HG02840 (cell line): ENCODE results near the gene KIF6.
"Not testable (repeated sequence)": the region's sequence is repeated elsewhere in the genome, so short reads cannot be mapped to it uniquely, and the experiment has no call there.

Source experiments
- ATAC-seq: cut with Tn5 transposase; IDR thresholded peaks from one replicate; pipeline ENCODE4 v1.9.1; 2021; ENCODE audit warnings: mild to moderate bottlenecking, moderate library complexity, moderate number of reproducible peaks; ENCODE audit not compliant: unreplicated experiment, low FRiP score

Gene KIF6

GRCh38 chr6:39724787-39725631 lies at the start of gene KIF6:
Gene KIF6 (minus strand): TSS chr6:39725408. CDS start chr6:39725310, 98 bp downstream.
- peak; percentile 93 for ATAC-seq

- no peak for ATAC-seq
Measured at GRCh38 chr6:39773782-39774181, 48.6 kb upstream of the KIF6 start.

- ATAC-seq = no peak
Measured at GRCh38 chr6:39772559-39773273, 47.5 kb upstream of the KIF6 start.

- ATAC-seq = no peak
Measured at GRCh38 chr6:39770446-39770845, 45.2 kb upstream of the KIF6 start.

GRCh38 chr6:39769012-39769411 lies 43.8 kb upstream of the KIF6 start:
- no peak for ATAC-seq

- no peak for ATAC-seq
Measured at GRCh38 chr6:39765508-39766065, 40.4 kb upstream of the KIF6 start.

GRCh38 chr6:39760226-39760952 lies 35.2 kb upstream of the KIF6 start:
- ATAC-seq = no peak

- no peak for ATAC-seq
Measured at GRCh38 chr6:39758905-39759605, 33.8 kb upstream of the KIF6 start.

- ATAC-seq = no peak
Measured at GRCh38 chr6:39756582-39756981, 31.4 kb upstream of the KIF6 start.

GRCh38 chr6:39755231-39755630 lies 30.0 kb upstream of the KIF6 start:
- no peak for ATAC-seq

GRCh38 chr6:39754514-39755115 lies 29.4 kb upstream of the KIF6 start:
- ATAC-seq = no peak

- no peak for ATAC-seq
Measured at GRCh38 chr6:39753725-39754045, 28.5 kb upstream of the KIF6 start.

GRCh38 chr6:39752835-39753724 lies 27.9 kb upstream of the KIF6 start:
- no peak for ATAC-seq

GRCh38 chr6:39746795-39747194 lies 21.6 kb upstream of the KIF6 start:
- ATAC-seq = no peak

- no peak for ATAC-seq
Measured at GRCh38 chr6:39733704-39734103, 8.5 kb upstream of the KIF6 start.

GRCh38 chr6:39731565-39731964 lies 6.4 kb upstream of the KIF6 start:
- no peak for ATAC-seq

- no peak for ATAC-seq
Measured at GRCh38 chr6:39729945-39730344, 4.7 kb upstream of the KIF6 start.

- no peak for ATAC-seq
Measured at GRCh38 chr6:39725632-39725997, 407 bp upstream of the KIF6 start.

GRCh38 chr6:39723350-39723749 lies 1.9 kb downstream of the KIF6 start:
- not testable (repeated sequence) for ATAC-seq
